ENCODE data around the gene PPFIBP2. TPM values are rescaled to one million over a fixed set of nuclear protein-coding genes. Genes with fewer than 3 reads are reported as not detected.

PPFIBP2 gene
- total RNA-seq, 2 experiments from 2014 or later, result 22.2 to 26.1 TPM

GRCh38 chr11:7533199-7534041 is 19.6 kb downstream of the PPFIBP2 start:
- intact Hi-C loops (cut with micrococcal nuclease), result no loop called here
- no peak overlapping the region for H3K27ac Mint-ChIP-seq

GRCh38 chr11:7534042-7534378 is 20.2 kb downstream of the PPFIBP2 start:
- H3K4me3 Mint-ChIP-seq, result no peak overlapping the region
- DNase-seq, result no peak
- CTCF ChIA-PET, result interaction anchor here (0.6 kb wide), 1 partner anchor 29 kb away, joined by 3 read pairs; no protein-coding TSS in a partner anchor
- no peaks in the 10 kb centered on the region for H3K27me3 Mint-ChIP-seq (ENCODE audit: low read depth)
- no peaks in the 10 kb centered on the region for H3K9me3 Mint-ChIP-seq
- no peaks in the 10 kb centered on the region for H3K36me3 Mint-ChIP-seq (ENCODE audit: low read depth)
- H3K4me1 Mint-ChIP-seq (ENCODE audit: low read depth), result peaks cover 82% of the 10 kb centered on the region
- intact Hi-C loops (cut with micrococcal nuclease), result no loop called here
- no peak overlapping the region for H3K27ac Mint-ChIP-seq

More at GRCh38 chr11:7533199-7534041, 19.6 kb downstream of the PPFIBP2 start:
- no peaks in the 10 kb centered on the region for H3K9me3 Mint-ChIP-seq
- no peaks in the 10 kb centered on the region for H3K27me3 Mint-ChIP-seq (ENCODE audit: low read depth)
- no peak overlapping the region for H3K4me3 Mint-ChIP-seq
- no peaks in the 10 kb centered on the region for H3K36me3 Mint-ChIP-seq (ENCODE audit: low read depth)
- CTCF ChIA-PET, result interaction anchor here (0.6 kb wide), 1 partner anchor 29 kb away, joined by 3 read pairs; no protein-coding TSS in a partner anchor
- peaks cover 82% of the 10 kb centered on the region for H3K4me1 Mint-ChIP-seq (ENCODE audit: low read depth)
- no peak for DNase-seq

- intact Hi-C loops (cut with micrococcal nuclease), result no loop called here
- no peaks in the 10 kb centered on the region for H3K27me3 Mint-ChIP-seq (ENCODE audit: low read depth)
- CTCF ChIA-PET, result interaction anchor here (1.0 kb wide), 1 partner anchor 24 kb away, joined by 3 read pairs; no protein-coding TSS in a partner anchor
Measured at GRCh38 chr11:7536100-7536499, 22.3 kb downstream of the PPFIBP2 start.

GRCh38 chr11:7537265-7537664 is 23.5 kb downstream of the PPFIBP2 start:
- CTCF ChIA-PET, result interaction anchor here (0.6 to 1.9 kb wide), 5 partner anchors 11 to 968 kb away, joined by 3 to 6 read pairs (median 3); partner anchors contain the start of gene PPFIBP2
- no peaks in the 10 kb centered on the region for H3K36me3 Mint-ChIP-seq (ENCODE audit: low read depth)
- DNase-seq, result no peak
- H3K4me3 Mint-ChIP-seq, result no peak overlapping the region
- no peak overlapping the region for H3K27ac Mint-ChIP-seq
- intact Hi-C loops (cut with micrococcal nuclease), result no loop called here
- peaks cover 68% of the 10 kb centered on the region for H3K4me1 Mint-ChIP-seq (ENCODE audit: low read depth)
- H3K9me3 Mint-ChIP-seq, result no peaks in the 10 kb centered on the region
- no peaks in the 10 kb centered on the region for H3K27me3 Mint-ChIP-seq (ENCODE audit: low read depth)

More at GRCh38 chr11:7536100-7536499, 22.3 kb downstream of the PPFIBP2 start:
- DNase-seq, result no peak
- Mint-ChIP-seq H3K27ac (no peak overlapping the region), H3K4me3 (no peak overlapping the region), H3K9me3 (no peaks in the 10 kb centered on the region), H3K36me3 (ENCODE audit: low read depth) (no peaks in the 10 kb centered on the region), H3K4me1 (ENCODE audit: low read depth) (peaks cover 70% of the 10 kb centered on the region)

- Mint-ChIP-seq H3K9me3 (no peaks in the 10 kb centered on the region), H3K27ac (peak overlapping the region; percentile 44), H3K4me3 (no peak overlapping the region), H3K4me1 (ENCODE audit: low read depth) (peaks cover 73% of the 10 kb centered on the region), H3K36me3 (ENCODE audit: low read depth) (no peaks in the 10 kb centered on the region), H3K27me3 (ENCODE audit: low read depth) (no peaks in the 10 kb centered on the region)
- intact Hi-C loops (cut with micrococcal nuclease), result loop anchor here (1.0 to 2.0 kb wide), 2 partner anchors 17 to 25 kb away; partner anchors contain the start of gene PPFIBP2
- peak; percentile 65 for DNase-seq
- CTCF ChIA-PET, result interaction anchor here (1.6 to 1.9 kb wide), 2 partner anchors 10 to 25 kb away, joined by 6 to 10 read pairs; partner anchors contain the start of gene PPFIBP2
Measured at GRCh38 chr11:7538031-7538430, 24.2 kb downstream of the PPFIBP2 start.

- H3K4me3 Mint-ChIP-seq, result no peak overlapping the region
- CTCF ChIA-PET, result interaction anchor here (0.8 to 2.2 kb wide), 5 partner anchors 9 to 130 kb away, joined by 3 to 10 read pairs (median 6); partner anchors contain the start of gene PPFIBP2
- no peaks in the 10 kb centered on the region for H3K36me3 Mint-ChIP-seq (ENCODE audit: low read depth)
- no peak for DNase-seq
- H3K27ac Mint-ChIP-seq, result no peak overlapping the region
- no peaks in the 10 kb centered on the region for H3K27me3 Mint-ChIP-seq (ENCODE audit: low read depth)
- no peaks in the 10 kb centered on the region for H3K9me3 Mint-ChIP-seq
- intact Hi-C loops (cut with micrococcal nuclease), result loop anchor here (1.0 to 2.0 kb wide), 2 partner anchors 18 to 25 kb away; partner anchors contain the start of gene PPFIBP2
- peaks cover 74% of the 10 kb centered on the region for H3K4me1 Mint-ChIP-seq (ENCODE audit: low read depth)
Measured at GRCh38 chr11:7538466-7539454, 25.0 kb downstream of the PPFIBP2 start.

GRCh38 chr11:7540830-7541555 is 27.2 kb downstream of the PPFIBP2 start:
- Mint-ChIP-seq H3K4me3 (no peak overlapping the region), H3K27ac (no peak overlapping the region), H3K9me3 (no peaks in the 10 kb centered on the region), H3K27me3 (ENCODE audit: low read depth) (no peaks in the 10 kb centered on the region), H3K36me3 (ENCODE audit: low read depth) (no peaks in the 10 kb centered on the region), H3K4me1 (ENCODE audit: low read depth) (peaks cover 57% of the 10 kb centered on the region)
- CTCF ChIA-PET, result no interaction called here
- intact Hi-C loops (cut with micrococcal nuclease), result no loop called here
- DNase-seq, result no peak

GRCh38 chr11:7543302-7543701 is 29.5 kb downstream of the PPFIBP2 start:
- Mint-ChIP-seq H3K4me1 (ENCODE audit: low read depth) (peaks cover 38% of the 10 kb centered on the region), H3K4me3 (no peak overlapping the region)
- DNase-seq, result no peak

GRCh38 chr11:7544021-7544420 is 30.2 kb downstream of the PPFIBP2 start:
- no peaks in the 10 kb centered on the region for H3K27me3 Mint-ChIP-seq (ENCODE audit: low read depth)
- H3K4me1 Mint-ChIP-seq (ENCODE audit: low read depth), result peaks cover 35% of the 10 kb centered on the region
- H3K27ac Mint-ChIP-seq, result no peak overlapping the region
- H3K9me3 Mint-ChIP-seq, result no peaks in the 10 kb centered on the region
- CTCF ChIA-PET, result interaction anchor here (1.2 kb wide), 1 partner anchor 31 kb away, joined by 3 read pairs; the partner anchor contains the start of gene PPFIBP2
- intact Hi-C loops (cut with micrococcal nuclease), result no loop called here
- no peaks in the 10 kb centered on the region for H3K36me3 Mint-ChIP-seq (ENCODE audit: low read depth)
- no peak for DNase-seq
- H3K4me3 Mint-ChIP-seq, result no peak overlapping the region

More at GRCh38 chr11:7543302-7543701, 29.5 kb downstream of the PPFIBP2 start:
- CTCF ChIA-PET, result interaction anchor here (1.2 kb wide), 1 partner anchor 30 kb away, joined by 3 read pairs; the partner anchor contains the start of gene PPFIBP2
- H3K9me3 Mint-ChIP-seq, result no peaks in the 10 kb centered on the region
- H3K36me3 Mint-ChIP-seq (ENCODE audit: low read depth), result no peaks in the 10 kb centered on the region
- H3K27me3 Mint-ChIP-seq (ENCODE audit: low read depth), result no peaks in the 10 kb centered on the region
- H3K27ac Mint-ChIP-seq, result no peak overlapping the region
- intact Hi-C loops (cut with micrococcal nuclease), result no loop called here

- H3K9me3 Mint-ChIP-seq, result no peaks in the 10 kb centered on the region
- CTCF ChIA-PET, result interaction anchor here (0.7 kb wide), 1 partner anchor 23 kb away, joined by 3 read pairs; no protein-coding TSS in a partner anchor
- peaks cover 7% of the 10 kb centered on the region for H3K36me3 Mint-ChIP-seq (ENCODE audit: low read depth)
- H3K4me3 Mint-ChIP-seq, result no peak overlapping the region
- no peaks in the 10 kb centered on the region for H3K27me3 Mint-ChIP-seq (ENCODE audit: low read depth)
- peaks cover 28% of the 10 kb centered on the region for H3K4me1 Mint-ChIP-seq (ENCODE audit: low read depth)
- H3K27ac Mint-ChIP-seq, result no peak overlapping the region
- intact Hi-C loops (cut with micrococcal nuclease), result no loop called here
- no peak for DNase-seq
Measured at GRCh38 chr11:7545611-7546010, 31.8 kb downstream of the PPFIBP2 start.

- H3K4me1 Mint-ChIP-seq (ENCODE audit: low read depth), result peaks cover 25% of the 10 kb centered on the region
- no peak for DNase-seq
- intact Hi-C loops (cut with micrococcal nuclease), result no loop called here
- no peaks in the 10 kb centered on the region for H3K9me3 Mint-ChIP-seq
- H3K27ac Mint-ChIP-seq, result no peak overlapping the region
- CTCF ChIA-PET, result no interaction called here
- no peaks in the 10 kb centered on the region for H3K27me3 Mint-ChIP-seq (ENCODE audit: low read depth)
- H3K4me3 Mint-ChIP-seq, result no peak overlapping the region
- peaks cover 9% of the 10 kb centered on the region for H3K36me3 Mint-ChIP-seq (ENCODE audit: low read depth)
Measured at GRCh38 chr11:7546324-7546791, 32.6 kb downstream of the PPFIBP2 start.

Measured in activated naive CD4-positive, alpha-beta T cell treated with anti-CD3 and anti-CD28 coated beads for 36 hours (primary cell).